HG02884 (cell line): ENCODE data around the gene NPAS3.

ENCODE experiments used
- ATAC-seq: cut with Tn5 transposase; IDR thresholded peaks from one replicate; pipeline ENCODE4 v1.9.1; 2021; ENCODE audit warnings: mild to moderate bottlenecking, moderate library complexity; ENCODE audit not compliant: unreplicated experiment

NPAS3 gene

GRCh38 chr14:33606591-33606990 lies 667.9 kb downstream of the NPAS3 start:
- ATAC-seq, result no peak

- ATAC-seq, result no peak
These were observed 670.9 kb downstream of the NPAS3 start for GRCh38 chr14:33609582-33609981.

DNA sequence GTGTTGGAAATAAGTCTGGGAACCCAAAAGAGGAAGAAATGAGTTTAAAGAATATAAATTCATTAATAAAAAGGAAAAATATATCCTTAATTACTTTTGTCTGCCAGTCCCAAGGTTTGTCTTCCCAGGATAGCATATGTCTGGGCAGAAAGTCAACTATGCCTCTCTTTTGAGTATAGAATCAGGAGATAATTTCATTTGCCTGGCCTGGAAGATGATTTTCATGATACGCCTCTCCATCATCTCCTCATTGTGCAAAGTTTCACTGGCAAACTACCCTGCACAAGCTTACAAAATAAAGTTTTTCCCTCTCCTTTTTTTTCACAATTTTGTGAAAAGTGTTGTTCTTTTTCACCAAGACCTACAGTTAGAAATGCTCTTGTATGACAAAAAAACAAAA lies 671.4 kb downstream of the NPAS3 start:
- ATAC-seq, result no peak

GRCh38 chr14:33611405-33612196 lies 672.9 kb downstream of the NPAS3 start:
- no peak for ATAC-seq

- no peak for ATAC-seq
These were observed 673.5 kb downstream of the NPAS3 start for GRCh38 chr14:33612197-33612505.

GRCh38 chr14:33617154-33617553 lies 678.5 kb downstream of the NPAS3 start:
- no peak for ATAC-seq

- no peak for ATAC-seq
These were observed 679.9 kb downstream of the NPAS3 start for GRCh38 chr14:33618361-33619105.

- ATAC-seq, result no peak
These were observed 683.8 kb downstream of the NPAS3 start for GRCh38 chr14:33622496-33622895.

- ATAC-seq, result no peak
These were observed 691.1 kb downstream of the NPAS3 start for GRCh38 chr14:33629792-33630191.

GRCh38 chr14:33631021-33631420 lies 692.3 kb downstream of the NPAS3 start:
- ATAC-seq, result no peak

DNA sequence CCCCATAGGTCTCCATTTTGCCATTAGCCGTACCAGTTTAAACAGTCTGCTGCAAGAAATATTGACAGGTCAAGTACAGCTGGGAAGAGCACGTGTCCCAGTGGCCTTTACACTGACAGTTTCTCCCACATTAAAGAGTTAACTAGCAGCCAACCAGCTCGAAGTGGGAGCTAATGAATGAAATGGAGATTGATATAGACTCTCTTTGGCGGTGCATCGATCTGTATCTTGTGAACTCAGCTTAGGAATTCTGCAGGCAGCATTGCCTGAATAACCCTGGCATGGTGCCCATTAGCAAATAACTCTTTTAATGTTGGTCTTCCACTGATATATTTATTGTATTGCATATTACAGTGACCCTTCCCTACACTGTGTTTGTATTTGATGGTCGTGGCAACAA lies 692.8 kb downstream of the NPAS3 start:
- no peak for ATAC-seq

GRCh38 chr14:33634631-33635030 lies 696.0 kb downstream of the NPAS3 start:
- ATAC-seq, result no peak

DNA sequence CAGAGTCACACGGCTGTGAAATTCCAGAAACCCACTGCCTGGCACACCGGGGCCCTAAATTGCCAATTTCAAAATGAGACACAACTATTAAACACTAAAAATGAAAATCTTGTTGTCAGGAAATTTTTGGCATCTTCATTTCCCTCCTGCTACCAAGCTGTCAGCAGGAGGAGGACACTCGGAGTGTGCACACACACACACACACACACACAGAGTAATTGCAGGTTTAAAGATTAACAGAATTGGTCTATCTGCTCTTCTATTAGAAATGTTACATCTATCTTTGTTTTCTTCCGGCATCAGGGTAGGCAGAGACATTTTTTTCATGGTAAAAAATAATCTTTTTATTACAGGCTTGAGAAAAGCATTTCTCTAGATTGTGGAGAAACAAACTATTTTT lies 698.0 kb downstream of the NPAS3 start:
- no peak for ATAC-seq

DNA sequence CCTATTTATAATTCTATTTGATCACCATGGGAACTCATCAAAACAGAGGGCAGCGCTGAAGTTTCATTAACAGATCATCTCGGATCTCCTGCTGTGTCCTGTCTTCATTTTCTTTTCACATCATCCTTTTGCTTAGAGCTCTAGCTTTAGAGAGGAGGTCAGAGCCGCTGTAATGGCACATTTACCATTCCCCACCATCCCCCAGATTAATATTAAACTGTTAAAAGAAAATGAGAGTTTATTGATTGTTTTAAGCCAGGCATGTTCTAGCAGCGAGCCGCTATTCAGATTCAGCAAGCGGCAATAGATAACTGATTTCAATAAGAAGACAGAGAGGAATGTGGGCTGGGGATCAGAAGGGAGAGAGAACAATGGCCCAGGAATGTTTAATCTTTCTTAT lies 703.4 kb downstream of the NPAS3 start:
- no peak for ATAC-seq

DNA sequence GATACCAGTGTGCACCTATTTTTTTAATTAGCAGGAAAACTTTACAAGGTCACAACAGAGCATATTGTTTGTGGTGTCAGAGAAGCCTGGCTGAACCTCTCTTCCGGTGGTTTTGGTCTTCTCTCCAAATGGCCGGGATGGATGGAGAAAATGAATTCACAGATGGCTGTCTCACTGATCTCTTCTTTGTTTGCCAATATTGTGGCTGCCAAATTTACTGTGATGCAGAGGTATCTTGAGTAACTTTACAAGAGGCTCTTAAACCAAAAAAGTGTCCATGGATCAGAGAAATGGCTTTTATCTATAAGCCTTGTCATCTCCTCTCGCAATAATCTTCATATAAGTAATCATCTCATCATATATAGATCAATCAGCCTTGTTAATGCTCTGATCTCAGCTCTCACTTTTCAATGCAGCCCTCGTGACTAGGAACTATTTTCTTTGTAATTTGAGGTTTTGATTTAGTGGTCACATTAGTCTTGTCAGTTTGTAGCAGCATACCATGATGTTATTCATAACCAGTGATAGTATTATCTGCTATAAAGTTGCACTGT lies 704.1 kb downstream of the NPAS3 start:
- no peak for ATAC-seq

GRCh38 chr14:33643426-33644181 lies 704.9 kb downstream of the NPAS3 start:
- no peak for ATAC-seq

DNA sequence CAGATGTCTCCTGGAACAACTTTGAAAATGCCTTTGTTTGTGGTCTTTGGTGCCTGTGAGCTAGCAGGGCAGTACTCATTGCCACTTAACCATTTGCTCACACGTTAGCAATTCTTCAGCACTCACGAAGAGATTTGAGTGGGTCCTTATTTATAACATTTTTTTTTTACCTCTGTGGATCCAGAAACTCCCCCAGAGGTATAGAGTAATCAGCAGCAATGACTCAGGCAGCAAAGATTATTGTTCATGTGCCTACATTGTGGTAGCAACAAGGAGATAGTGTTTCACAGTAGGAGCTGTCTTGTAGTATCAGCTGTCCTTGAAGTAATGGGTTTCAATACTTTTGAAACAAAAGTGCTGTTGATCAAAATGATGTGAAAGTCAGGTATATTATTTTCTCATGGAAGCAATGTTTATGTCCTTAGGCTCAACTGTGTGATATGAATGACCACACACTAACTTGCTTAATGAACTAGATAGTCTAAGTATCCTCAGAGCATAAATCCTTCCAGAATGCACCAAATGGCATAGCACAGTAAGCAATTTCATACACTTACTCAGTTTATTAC lies 708.1 kb downstream of the NPAS3 start:
- no peak for ATAC-seq

DNA sequence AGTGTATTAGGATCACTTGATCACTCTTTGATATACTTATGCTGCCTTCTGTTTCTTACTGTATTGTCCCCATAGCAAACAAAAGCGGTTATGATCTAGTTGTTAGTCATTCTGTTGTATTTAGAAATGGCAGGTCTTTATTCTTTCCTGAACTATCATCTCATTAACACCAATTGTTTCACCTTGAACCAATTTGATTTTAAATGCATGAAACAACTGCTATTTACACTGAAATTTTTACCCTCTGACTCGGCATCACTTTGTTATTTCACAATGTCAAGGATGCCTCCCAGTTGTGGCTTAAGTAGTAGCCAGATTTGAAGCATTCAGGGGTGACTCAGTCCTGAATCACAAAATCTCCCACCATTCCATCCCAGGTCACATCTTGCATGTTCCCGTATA lies 708.7 kb downstream of the NPAS3 start:
- ATAC-seq, result no peak

DNA sequence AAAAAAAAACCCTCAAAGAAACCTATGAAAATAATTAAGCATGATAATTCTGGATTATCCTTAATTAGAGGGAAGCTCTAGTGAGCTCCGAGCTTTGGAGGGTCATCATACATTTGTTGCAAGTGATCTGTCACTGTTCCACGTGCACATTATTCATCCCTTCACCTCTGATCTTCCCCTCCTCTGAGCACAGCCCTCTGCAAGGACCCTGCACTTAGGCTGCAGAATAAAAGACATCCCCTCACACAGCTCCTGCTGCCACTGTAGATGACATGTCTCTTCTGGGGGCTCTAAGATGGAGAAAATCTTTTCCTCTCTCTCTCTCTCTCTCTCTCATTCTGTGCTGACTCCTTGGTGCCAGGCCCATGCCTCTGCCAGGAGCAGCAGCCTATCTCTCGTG lies 711.8 kb downstream of the NPAS3 start:
- ATAC-seq, result no peak

DNA sequence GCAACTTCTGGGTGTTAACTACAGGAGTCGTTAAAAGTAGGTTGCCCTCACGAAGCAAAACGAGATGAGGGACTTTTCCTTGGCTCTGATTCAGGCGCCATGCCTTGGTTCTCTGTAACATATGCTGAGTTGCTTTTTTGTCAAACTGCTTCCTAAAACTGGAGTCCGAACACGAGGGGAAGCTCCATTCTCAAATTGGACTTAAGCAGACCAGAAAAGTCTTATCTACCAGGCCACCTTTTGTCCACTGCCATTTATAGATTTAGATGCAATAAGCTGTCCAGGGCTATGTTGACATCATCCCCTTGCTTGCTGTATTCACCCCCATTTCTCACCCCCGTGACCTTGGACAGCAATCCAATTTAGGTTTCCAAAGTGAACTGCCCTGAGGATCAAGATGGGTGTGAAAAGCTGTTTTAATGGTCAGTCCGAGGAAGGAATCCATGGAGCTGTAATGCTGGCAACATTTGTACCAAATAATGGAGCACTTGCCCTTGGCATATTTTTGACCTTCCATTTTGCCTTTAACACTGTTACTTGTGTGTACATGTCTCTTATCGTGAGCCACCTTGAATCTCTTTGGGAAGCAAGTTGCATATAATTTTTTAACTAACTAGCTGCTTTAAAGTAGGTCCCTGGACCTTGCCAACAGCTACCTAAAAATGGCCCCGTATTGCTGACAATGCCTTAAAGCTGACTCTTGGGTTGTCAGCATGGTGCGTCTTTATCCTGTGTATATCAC lies 714.1 kb downstream of the NPAS3 start:
- ATAC-seq, result no peak

DNA sequence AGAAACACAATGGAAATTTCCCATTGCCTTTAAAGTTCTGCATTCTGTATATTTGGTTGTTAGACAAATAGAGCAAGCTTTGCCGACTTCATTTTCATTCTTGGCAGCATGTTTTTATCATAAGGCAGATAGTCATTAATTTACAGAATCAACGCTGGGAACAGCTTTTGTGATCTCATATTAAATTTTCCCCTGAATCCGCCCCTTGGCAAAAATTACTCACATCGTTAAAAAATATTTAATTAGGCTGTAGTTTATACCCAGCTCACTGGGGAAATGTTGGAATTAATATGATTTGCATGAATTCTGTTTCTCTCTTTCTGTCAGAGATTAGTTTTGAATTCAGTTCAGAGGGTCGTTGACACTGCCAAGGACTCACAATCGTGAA lies 714.6 kb downstream of the NPAS3 start:
- no peak for ATAC-seq
